Cardiac fibroblast (primary cell): ENCODE data around the gene NR2F6.

Experiments used
- DNase-seq, 2 donors: peaks; one replicate each; pipeline versions ENCODE4 v3.0.0 to v3.0.0-alpha.2; 2010; ENCODE audit warnings: low read depth in 2 of 2
- H3K4me3 ChIP-seq, 2 donors: replicated peaks in 1 of 2; 1 replicate in 1 of 2; 2 replicates in 1 of 2; pipeline ENCODE4 v1.5.1; 2011; ENCODE audit warnings: low read depth in 2 of 2, low read length in 2 of 2, mild to moderate bottlenecking in 2 of 2, moderate library complexity in 1 of 2
- CTCF ChIP-seq: IDR thresholded peaks from one replicate; pipeline ENCODE4 v1.5.1; 2011; ENCODE audit warnings: low read depth, mild to moderate bottlenecking, low read length, inconsistent platforms

Gene NR2F6

GRCh38 chr19:17184371-17184841 is 61.3 kb downstream of the NR2F6 start:
- no peak for DNase-seq
- no peak overlapping the region for H3K4me3 ChIP-seq
- TF ChIP-seq CTCF: no peak

- DNase-seq: no peak
- no peak for TF ChIP-seq CTCF
- H3K4me3 ChIP-seq: no peak overlapping the region
These were observed 61.8 kb downstream of the NR2F6 start for GRCh38 chr19:17183858-17184321.

GRCh38 chr19:17183271-17183761 is 62.4 kb downstream of the NR2F6 start:
- no peak overlapping the region for H3K4me3 ChIP-seq
- DNase-seq: no peak
- no peak for TF ChIP-seq CTCF
